ENCODE measurements around the gene CHCHD6. TPM values are rescaled to one million over a fixed set of nuclear protein-coding genes. Genes with fewer than 3 reads are reported as not detected.

CHCHD6 gene
- total and polyA plus RNA-seq, 4 donors, result 2.0 to 5.1 (median 3.9) TPM

- 88% methylated on average over 9 of the region's 9 CpGs for WGBS
- no peak for DNase-seq (ENCODE audit: low spot score)
- Histone ChIP-seq H3K4me3 (ENCODE audit: low read depth in 1 of 3, low read length in 3 of 3) (no peak overlapping the region), H3K36me3 (ENCODE audit: control insufficient read depth in 4 of 4, insufficient read depth in 3 of 4, low read depth in 1 of 4, low read length in 3 of 4) (no peaks in the 10 kb centered on the region), H3K27me3 (ENCODE audit: control insufficient read depth in 4 of 4, insufficient read depth in 4 of 4, low read length in 3 of 4) (no peaks in the 10 kb centered on the region), H3K27ac (ENCODE audit: low read depth in 1 of 2, low read length in 2 of 2) (no peak overlapping the region), H3K9ac (ENCODE audit: low read depth in 1 of 2, low read length in 2 of 2) (no peak overlapping the region), H3K4me1 (ENCODE audit: control insufficient read depth in 4 of 4, insufficient read depth in 4 of 4, low read length in 3 of 4) (no peaks in the 10 kb centered on the region), H3K9me3 (ENCODE audit: control insufficient read depth in 4 of 4, low read length in 3 of 4) (no peaks in the 10 kb centered on the region)
- TF ChIP-seq CTCF (IDR thresholded peaks at IDR 0.05; ENCODE audit: low read depth, low read length, missing input control) (no peak), TAF1 (conservative IDR thresholded peaks at IDR 0.05) (no peak), GABPA (IDR thresholded peaks at IDR 0.05 in 1 of 2, conservative IDR thresholded peaks at IDR 0.05 in 1 of 2) (no peak), NR2F2 (IDR thresholded peaks at IDR 0.05) (no peak), JUND (IDR thresholded peaks at IDR 0.05) (no peak), SP1 (IDR thresholded peaks at IDR 0.05) (no peak), EGR1 (IDR thresholded peaks at IDR 0.05; ENCODE audit: low read depth in 2 of 2) (no peak), RAD21 (IDR thresholded peaks at IDR 0.05) (no peak), MAX (IDR thresholded peaks at IDR 0.05) (no peak), ZBTB33 (IDR thresholded peaks at IDR 0.05) (no peak), YY1 (IDR thresholded peaks at IDR 0.05) (no peak), HNF4G (IDR thresholded peaks at IDR 0.05) (no peak)
- TF ChIP-seq, protein P1, sequence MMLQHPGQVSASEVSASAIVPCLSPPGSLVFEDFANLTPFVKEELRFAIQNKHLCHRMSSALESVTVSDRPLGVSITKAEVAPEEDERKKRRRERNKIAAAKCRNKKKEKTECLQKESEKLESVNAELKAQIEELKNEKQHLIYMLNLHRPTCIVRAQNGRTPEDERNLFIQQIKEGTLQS (IDR thresholded peaks at IDR 0.05), result no peak
Observed at GRCh38 chr3:126835472-126836219, 131.6 kb downstream of the CHCHD6 start.

DNA sequence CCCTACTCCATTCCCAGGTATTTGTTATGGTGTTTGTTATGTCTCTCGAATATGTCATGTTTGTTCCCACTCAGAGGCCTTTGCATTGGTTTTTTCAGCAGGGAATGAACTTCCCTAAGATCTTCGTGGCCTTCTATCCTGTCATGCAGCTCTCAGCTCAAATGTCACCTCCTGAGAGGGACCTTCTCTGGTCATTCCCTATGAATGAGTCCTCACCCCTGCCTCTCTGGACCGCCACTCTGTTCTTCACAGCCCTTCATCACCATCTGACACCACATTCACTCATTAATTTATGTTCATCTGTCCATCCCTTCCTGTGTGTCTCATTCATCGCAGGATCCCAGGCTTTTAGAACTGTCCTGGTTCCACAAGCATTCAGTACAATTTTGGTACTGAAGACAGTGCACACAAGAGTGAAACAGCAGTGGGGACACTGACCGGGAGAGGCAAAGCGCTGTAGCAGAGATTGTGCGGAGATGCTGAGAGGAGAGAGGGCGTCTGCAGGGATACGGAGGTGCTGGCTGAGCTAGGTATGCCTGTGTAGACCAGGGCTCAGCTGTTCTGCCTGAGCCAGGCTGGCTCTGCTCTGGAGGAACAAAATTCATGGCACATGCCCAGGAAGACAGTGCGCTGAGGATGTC is 132.3 kb downstream of the CHCHD6 start:
- no peaks in the 10 kb centered on the region for H3K27me3 ChIP-seq (ENCODE audit: control insufficient read depth in 4 of 4, insufficient read depth in 4 of 4, low read length in 3 of 4)
- no peaks in the 10 kb centered on the region for H3K9me3 ChIP-seq (ENCODE audit: control insufficient read depth in 4 of 4, low read length in 3 of 4)
- H3K4me3 ChIP-seq (ENCODE audit: low read depth in 1 of 3, low read length in 3 of 3), result no peak overlapping the region
- H3K27ac ChIP-seq (ENCODE audit: low read depth in 1 of 2, low read length in 2 of 2), result no peak overlapping the region
- H3K4me1 ChIP-seq (ENCODE audit: control insufficient read depth in 4 of 4, insufficient read depth in 4 of 4, low read length in 3 of 4), result no peaks in the 10 kb centered on the region
- no peak overlapping the region for H3K9ac ChIP-seq (ENCODE audit: low read depth in 1 of 2, low read length in 2 of 2)
- 94% methylated on average over 10 of the region's 10 CpGs for WGBS
- no peak for DNase-seq (ENCODE audit: low spot score)
- no peaks in the 10 kb centered on the region for H3K36me3 ChIP-seq (ENCODE audit: control insufficient read depth in 4 of 4, insufficient read depth in 3 of 4, low read depth in 1 of 4, low read length in 3 of 4)
- no peak for TF ChIP-seq TAF1 (conservative IDR thresholded peaks at IDR 0.05)
- TF ChIP-seq ZBTB33 (IDR thresholded peaks at IDR 0.05), result no peak
- no peak for TF ChIP-seq GABPA (IDR thresholded peaks at IDR 0.05 in 1 of 2, conservative IDR thresholded peaks at IDR 0.05 in 1 of 2)
- TF ChIP-seq FOXA2 (IDR thresholded peaks at IDR 0.05), result no peak
- TF ChIP-seq NR2F2 (IDR thresholded peaks at IDR 0.05), result no peak
- TF ChIP-seq, protein P2, sequence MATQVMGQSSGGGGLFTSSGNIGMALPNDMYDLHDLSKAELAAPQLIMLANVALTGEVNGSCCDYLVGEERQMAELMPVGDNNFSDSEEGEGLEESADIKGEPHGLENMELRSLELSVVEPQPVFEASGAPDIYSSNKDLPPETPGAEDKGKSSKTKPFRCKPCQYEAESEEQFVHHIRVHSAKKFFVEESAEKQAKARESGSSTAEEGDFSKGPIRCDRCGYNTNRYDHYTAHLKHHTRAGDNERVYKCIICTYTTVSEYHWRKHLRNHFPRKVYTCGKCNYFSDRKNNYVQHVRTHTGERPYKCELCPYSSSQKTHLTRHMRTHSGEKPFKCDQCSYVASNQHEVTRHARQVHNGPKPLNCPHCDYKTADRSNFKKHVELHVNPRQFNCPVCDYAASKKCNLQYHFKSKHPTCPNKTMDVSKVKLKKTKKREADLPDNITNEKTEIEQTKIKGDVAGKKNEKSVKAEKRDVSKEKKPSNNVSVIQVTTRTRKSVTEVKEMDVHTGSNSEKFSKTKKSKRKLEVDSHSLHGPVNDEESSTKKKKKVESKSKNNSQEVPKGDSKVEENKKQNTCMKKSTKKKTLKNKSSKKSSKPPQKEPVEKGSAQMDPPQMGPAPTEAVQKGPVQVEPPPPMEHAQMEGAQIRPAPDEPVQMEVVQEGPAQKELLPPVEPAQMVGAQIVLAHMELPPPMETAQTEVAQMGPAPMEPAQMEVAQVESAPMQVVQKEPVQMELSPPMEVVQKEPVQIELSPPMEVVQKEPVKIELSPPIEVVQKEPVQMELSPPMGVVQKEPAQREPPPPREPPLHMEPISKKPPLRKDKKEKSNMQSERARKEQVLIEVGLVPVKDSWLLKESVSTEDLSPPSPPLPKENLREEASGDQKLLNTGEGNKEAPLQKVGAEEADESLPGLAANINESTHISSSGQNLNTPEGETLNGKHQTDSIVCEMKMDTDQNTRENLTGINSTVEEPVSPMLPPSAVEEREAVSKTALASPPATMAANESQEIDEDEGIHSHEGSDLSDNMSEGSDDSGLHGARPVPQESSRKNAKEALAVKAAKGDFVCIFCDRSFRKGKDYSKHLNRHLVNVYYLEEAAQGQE (IDR thresholded peaks at IDR 0.05), result no peak
- TF ChIP-seq JUND (IDR thresholded peaks at IDR 0.05), result no peak
- no peak for TF ChIP-seq HNF4G (IDR thresholded peaks at IDR 0.05)
- TF ChIP-seq SP1 (IDR thresholded peaks at IDR 0.05), result no peak
- TF ChIP-seq CTCF (IDR thresholded peaks at IDR 0.05; ENCODE audit: low read depth, low read length, missing input control), result no peak
- TF ChIP-seq YY1 (IDR thresholded peaks at IDR 0.05), result no peak
- TF ChIP-seq, protein P1 (IDR thresholded peaks at IDR 0.05), result no peak
- TF ChIP-seq FOXA1 (IDR thresholded peaks at IDR 0.05), result no peak
- no peak for TF ChIP-seq RAD21 (IDR thresholded peaks at IDR 0.05)

All from liver (tissue), 9 donors.